Endothelial cell of umbilical vein (primary cell): Measurements from ENCODE around the gene LTB4R. TPM values are rescaled to one million over a fixed set of nuclear protein-coding genes. Genes with fewer than 3 reads are reported as not detected.

Experiments
- BruUV-seq: library from RNA; stranded (reverse); fragments of 400-500 nt; replicated peaks from 2 replicates; lab custom pipeline; 2021; lab: Mats Ljungman, UMichigan
- CTCF ChIA-PET: fragments of 300-600, 350-600 bp; sonication (Branson Sonifier 250); formaldehyde crosslinking; loops from one replicate; lab custom pipeline; 2021; ENCODE audit warnings: antibody characterized with exemption, inconsistent platforms; lab: Charles Lee
- POLR2A ChIA-PET: fragments of 300-600, 350-600 bp; sonication (Branson Sonifier 250); formaldehyde crosslinking; loops from one replicate; lab custom pipeline; 2021; ENCODE audit warnings: antibody characterized with exemption, inconsistent platforms; lab: Charles Lee
- DNase-seq: peaks from one replicate; pipeline ENCODE4 v3.0.0-alpha.2; 2011; ENCODE audit warnings: low read depth, low spot score
- FAIRE-seq: peaks from 2 replicates; lab custom pipeline; 2011; peaks lifted over from hg19 to GRCh38; lab: Jason Lieb, UNC
- H2AFZ ChIP-seq: 2 replicates; pipeline ENCODE4 v1.6.0; 2012; ENCODE audit warnings: low read depth, low read length, control low read depth, inconsistent platforms
- H3K27ac ChIP-seq: 2 replicates; pipeline ENCODE4 v1.5.1; 2011; ENCODE audit warnings: low read depth, mild to moderate bottlenecking, control low read depth, low read length, moderate library complexity; ENCODE audit not compliant: insufficient read depth
- H3K27me3 ChIP-seq, 2 experiments: 2 replicates each; pipeline versions ENCODE4 v1.6.0 to v1.6.1; 2011; ENCODE audit warnings: low read length in 2 of 2, mixed read lengths in 1 of 2; ENCODE audit not compliant: control insufficient read depth in 2 of 2, insufficient read depth in 2 of 2
- H3K36me3 ChIP-seq, 2 experiments: 2 replicates in 1 of 2; 3 replicates in 1 of 2; pipeline ENCODE4 v1.5.1; 2011; ENCODE audit warnings: low read length in 2 of 2, mild to moderate bottlenecking in 1 of 2, moderate library complexity in 1 of 2; ENCODE audit not compliant: control insufficient read depth in 2 of 2, insufficient read depth in 2 of 2; ENCODE audit errors: extremely low read depth in 1 of 2
- H3K4me1 ChIP-seq: 3 replicates; pipeline ENCODE4 v1.5.1; 2011; ENCODE audit warnings: mild to moderate bottlenecking, low read length; ENCODE audit not compliant: control insufficient read depth, insufficient read depth; ENCODE audit errors: extremely low read depth
- H3K4me2 ChIP-seq: 2 replicates; pipeline ENCODE4 v1.6.1; 2011; ENCODE audit warnings: low read length, control low read depth, mixed read lengths; ENCODE audit not compliant: insufficient read depth
- H3K4me3 ChIP-seq, 3 experiments: fragments of 200-600 bp in 1 of 3; sonication (generic), shearing (Covaris generic) in 1 of 3; replicated peaks in 1 of 3; 2 replicates each; pipeline ENCODE4 v1.5.1; 2011 to 2016; ENCODE audit warnings: control low read depth in 3 of 3, low read length in 3 of 3, mild to moderate bottlenecking in 2 of 3, inconsistent platforms in 1 of 3, low read depth in 1 of 3, moderate library complexity in 1 of 3; ENCODE audit not compliant: insufficient read depth in 1 of 3
- H3K79me2 ChIP-seq: 2 replicates; pipeline ENCODE4 v1.6.0; 2012; ENCODE audit warnings: low read length, inconsistent platforms; ENCODE audit not compliant: control insufficient read depth, insufficient read depth
- H3K9ac ChIP-seq: replicated peaks from 2 replicates; pipeline ENCODE3; 2011; ENCODE audit warnings: low read length, control low read depth; ENCODE audit not compliant: insufficient read depth; ENCODE audit errors: extremely low read depth
- H3K9me1 ChIP-seq: replicated peaks from 3 replicates; pipeline ENCODE4 v1.6.0; 2011; ENCODE audit warnings: mild to moderate bottlenecking, low read length; ENCODE audit not compliant: control insufficient read depth, insufficient read depth; ENCODE audit errors: extremely low read depth
- H3K9me3 ChIP-seq: replicated peaks from 2 replicates; pipeline ENCODE4 v1.5.1; 2012; ENCODE audit warnings: low read length, inconsistent platforms; ENCODE audit not compliant: control insufficient read depth, insufficient read depth
- H4K20me1 ChIP-seq: replicated peaks from 2 replicates; pipeline ENCODE3; 2011; ENCODE audit warnings: mild to moderate bottlenecking, low read length; ENCODE audit not compliant: control insufficient read depth, insufficient read depth; ENCODE audit errors: extremely low read depth
- CTCF ChIP-seq, 2 donors: IDR thresholded peaks; 1 replicate in 1 of 2; 2 replicates in 1 of 2; pipeline ENCODE4 v1.5.1; 2011; ENCODE audit warnings: low read length in 2 of 2, mild to moderate bottlenecking in 2 of 2, moderate library complexity in 2 of 2, control low read depth in 1 of 2, inconsistent platforms in 1 of 2, low read depth in 1 of 2; ENCODE audit not compliant: insufficient read depth in 1 of 2; ENCODE audit errors: extremely low read depth in 1 of 2
- EZH2 ChIP-seq: IDR thresholded peaks from 2 replicates; pipeline ENCODE4 v1.6.1; 2012; ENCODE audit warnings: borderline replicate concordance, low read depth, mild to moderate bottlenecking, moderate library complexity, low read length, inconsistent platforms; ENCODE audit not compliant: severe bottlenecking
- FOS ChIP-seq: IDR thresholded peaks from 2 replicates; pipeline ENCODE4 v1.6.1; 2011; ENCODE audit warnings: mild to moderate bottlenecking, low read length, moderate library complexity, borderline replicate concordance; ENCODE audit not compliant: insufficient read depth
- GATA2 ChIP-seq: IDR thresholded peaks from 2 replicates; pipeline ENCODE4 v1.7.0; 2011; ENCODE audit warnings: low read depth, mild to moderate bottlenecking, moderate library complexity, mixed read lengths, low read length; ENCODE audit not compliant: insufficient read length, insufficient read depth
- JUN ChIP-seq: IDR thresholded peaks from 2 replicates; pipeline ENCODE4 v1.6.1; 2011; ENCODE audit warnings: borderline replicate concordance, low read depth; ENCODE audit not compliant: insufficient read length, insufficient read depth
- MAX ChIP-seq: IDR thresholded peaks from 2 replicates; pipeline ENCODE4 v1.6.1; 2011; ENCODE audit not compliant: insufficient read depth, insufficient read length
- MYC ChIP-seq: IDR thresholded peaks from one replicate; pipeline ENCODE4 v1.6.1; 2011; ENCODE audit warnings: mild to moderate bottlenecking, low read depth, low read length
- POLR2A ChIP-seq: IDR thresholded peaks from 2 replicates; pipeline ENCODE4 v1.6.1; 2012; ENCODE audit warnings: low read depth, mild to moderate bottlenecking, control low read depth, low read length
- POLR2AphosphoS5 ChIP-seq: IDR thresholded peaks from 2 replicates; pipeline ENCODE4 v1.6.1; 2012; ENCODE audit warnings: low read depth, mild to moderate bottlenecking, control low read depth, low read length, moderate library complexity; ENCODE audit not compliant: insufficient read depth
- dilution Hi-C: fragments of 300-500 bp; cut with MboI; formaldehyde crosslinking; loops from one replicate; pipeline ENCODE4 v1.15.0; 2019; ENCODE audit warnings: low sequenced_read_pairs; ENCODE audit not compliant: extremely low pct_ligation_motif_present
- intact Hi-C: fragments of 100-400 bp; cut with micrococcal nuclease; formaldehyde crosslinking; loops from one replicate; pipeline ENCODE4 v1.10.0; 2022
- polyA plus RNA-seq, 4 experiments: library from polyadenylated mRNA; depleted of rRNA in 3 of 4; stranded (reverse) in 3 of 4; unstranded in 1 of 4; fragments of >200 nt; gene quantifications; 2 replicates each; pipeline versions ENCODE4 v1.2.1 to v1.2.3, GENCODE V29; 2011 to 2012; ENCODE audit warnings: missing spikeins in 1 of 4
- total RNA-seq: library from RNA; stranded (reverse); gene quantifications from 2 replicates; pipeline ENCODE4 v1.2.3, GENCODE V29; 2021

Gene LTB4R
- total and polyA plus RNA-seq, 2 donors (not counting 3 experiments of a cell fraction or from before 2014, with no cell fraction given) = 9.1 to 10.5 TPM

GRCh38 chr14:24280797-24281460 is 30.4 kb upstream of the LTB4R start:
- H3K27me3 ChIP-seq = no peaks in the 10 kb centered on the region
- no peak for DNase-seq
- H3K4me2 ChIP-seq = no peak overlapping the region
- TF ChIP-seq MAX (no peak), GATA2 (no peak)
- ChIA-PET POLR2A (interaction anchor here (1.0 kb wide), 1 partner anchor 9 kb away, joined by 4 read pairs; the partner anchor contains the start of gene RABGGTA), CTCF (interaction anchor here (1.1 to 4.0 kb wide), 5 partner anchors 14 to 65 kb away, joined by 3 to 27 read pairs (median 5); partner anchors contain the start of genes MDP1 and TINF2)
- no peak for FAIRE-seq
- H3K27ac ChIP-seq = no peak overlapping the region
- no peaks in the 10 kb centered on the region for H3K4me1 ChIP-seq
- H4K20me1 ChIP-seq = no peaks in the 10 kb centered on the region
- BruUV-seq = no TSS peak
- dilution Hi-C loops = no loop called here
- no peaks in the 10 kb centered on the region for H3K9me1 ChIP-seq
- no peaks in the 10 kb centered on the region for H3K9me3 ChIP-seq
- no peak overlapping the region for H3K9ac ChIP-seq
- intact Hi-C loops = no loop called here
- H3K79me2 ChIP-seq = no peaks in the 10 kb centered on the region
- no peaks in the 10 kb centered on the region for H3K36me3 ChIP-seq
- H3K4me3 ChIP-seq = no peak overlapping the region
- H2AFZ ChIP-seq = no peak overlapping the region

GRCh38 chr14:24281636-24282035 is 29.7 kb upstream of the LTB4R start:
- H3K4me1 ChIP-seq = no peaks in the 10 kb centered on the region
- FAIRE-seq (no peak), DNase-seq (no peak)
- TF ChIP-seq FOS (no peak), CTCF (IDR thresholded peaks at IDR 0.05; ENCODE audit: extremely low read depth in 1 of 2, insufficient read depth in 1 of 2, low read depth in 1 of 2, low read length in 2 of 2) (no peak), POLR2A (no peak), GATA2 (no peak), MYC (no peak), JUN (no peak), POLR2AphosphoS5 (no peak), EZH2 (no peak)
- H3K4me3 ChIP-seq = no peak overlapping the region
- CTCF ChIA-PET = interaction anchor here (1.5 to 4.0 kb wide), 2 partner anchors 11 to 16 kb away, joined by 4 to 27 read pairs; no protein-coding TSS in a partner anchor
- no peaks in the 10 kb centered on the region for H3K9me3 ChIP-seq
- no peaks in the 10 kb centered on the region for H3K9me1 ChIP-seq
- no TSS peak for BruUV-seq
- POLR2A ChIA-PET = no interaction called here
- H3K36me3 ChIP-seq = no peaks in the 10 kb centered on the region
- H4K20me1 ChIP-seq = no peaks in the 10 kb centered on the region
- no peak overlapping the region for H3K4me2 ChIP-seq
- dilution Hi-C loops = no loop called here
- no peak overlapping the region for H2AFZ ChIP-seq
- no peak overlapping the region for H3K9ac ChIP-seq
- no peak overlapping the region for H3K27ac ChIP-seq
- H3K79me2 ChIP-seq = no peaks in the 10 kb centered on the region
- H3K27me3 ChIP-seq = no peaks in the 10 kb centered on the region
- intact Hi-C loops = no loop called here
